NOMO-1 treated with dmso at 0.1 percent for 144 hours (cell line): ENCODE measurements around the gene DVL2.
A peak's percentile ranks its signal among the peaks of the same experiment; 100 is the strongest.
"Not testable (repeated sequence)": the region's sequence is repeated elsewhere in the genome, so short reads cannot be mapped to it uniquely, and the experiment has no call there.

Source experiments
- DNase-seq: peaks from one replicate; lab custom pipeline; 2025; ENCODE audit not compliant: unreplicated experiment; lab: John Stamatoyannopoulos, UW

DVL2 gene

GRCh38 chr17:7204336-7204735 lies 30.0 kb downstream of the DVL2 start:
- no peak for DNase-seq

- DNase-seq, result no peak
Measured at GRCh38 chr17:7203391-7203790, 30.9 kb downstream of the DVL2 start.

GRCh38 chr17:7196651-7197401 lies 37.5 kb downstream of the DVL2 start:
- DNase-seq, result no peak

GRCh38 chr17:7195971-7196370 lies 38.3 kb downstream of the DVL2 start:
- DNase-seq, result no peak

GRCh38 chr17:7192271-7192937 lies 41.9 kb downstream of the DVL2 start:
- no peak for DNase-seq

- DNase-seq, result no peak
Measured at GRCh38 chr17:7191571-7192270, 42.6 kb downstream of the DVL2 start.

- no peak for DNase-seq
Measured at GRCh38 chr17:7191069-7191468, 43.2 kb downstream of the DVL2 start.

GRCh38 chr17:7190276-7190917 lies 43.9 kb downstream of the DVL2 start:
- no peak for DNase-seq

GRCh38 chr17:7186241-7186640 lies 48.1 kb downstream of the DVL2 start:
- no peak for DNase-seq

- DNase-seq, result no peak
Measured at GRCh38 chr17:7184647-7185046, 49.7 kb downstream of the DVL2 start.

- no peak for DNase-seq
Measured at GRCh38 chr17:7184091-7184488, 50.2 kb downstream of the DVL2 start.

GRCh38 chr17:7183433-7184090 lies 50.8 kb downstream of the DVL2 start:
- DNase-seq, result no peak

- DNase-seq, result not testable (repeated sequence)
Measured at GRCh38 chr17:7182101-7182500, 52.2 kb downstream of the DVL2 start.

GRCh38 chr17:7179317-7180254 lies 54.7 kb downstream of the DVL2 start, which contains the start of gene ASGR1:
Gene ASGR1, minus strand, starts transcription at chr17:7179370. Its CDS starts 807 bp downstream, at chr17:7178563.
- no peak for DNase-seq

GRCh38 chr17:7178973-7179316 lies 55.4 kb downstream of the DVL2 start:
- no peak for DNase-seq

GRCh38 chr17:7177954-7178477 lies 56.3 kb downstream of the DVL2 start:
- DNase-seq, result no peak

GRCh38 chr17:7177191-7177953 lies 56.9 kb downstream of the DVL2 start:
- peak; percentile 40 for DNase-seq

GRCh38 chr17:7176841-7177190 lies 57.5 kb downstream of the DVL2 start:
- no peak for DNase-seq
